ENCODE measurements around the gene F2RL3. TPM values are rescaled to one million over a fixed set of nuclear protein-coding genes. Genes with fewer than 3 reads are reported as not detected.
"Not testable (repeated sequence)": the region's sequence is repeated elsewhere in the genome, so short reads cannot be mapped to it uniquely, and the experiment has no call there.

Gene F2RL3
- polyA plus RNA-seq, 2 donors: 0.31 to 1.5 TPM

- peaks cover 15 to 61% of the 10 kb centered on the region in 2 donors for H3K36me3 ChIP-seq (ENCODE audit: control insufficient read depth in 2 of 2, insufficient read depth in 2 of 2, low read length in 1 of 2)
- no peak overlapping the region for H3K4me3 ChIP-seq (ENCODE audit: low read depth in 1 of 2, low read length in 2 of 2)
- peaks cover 0 to 6% of the 10 kb centered on the region in 2 donors for H3K4me1 ChIP-seq (ENCODE audit: control insufficient read depth in 2 of 2, insufficient read depth in 2 of 2, low read length in 1 of 2)
Measured at GRCh38 chr19:16872728-16873127, 16.1 kb upstream of the F2RL3 start.

DNA sequence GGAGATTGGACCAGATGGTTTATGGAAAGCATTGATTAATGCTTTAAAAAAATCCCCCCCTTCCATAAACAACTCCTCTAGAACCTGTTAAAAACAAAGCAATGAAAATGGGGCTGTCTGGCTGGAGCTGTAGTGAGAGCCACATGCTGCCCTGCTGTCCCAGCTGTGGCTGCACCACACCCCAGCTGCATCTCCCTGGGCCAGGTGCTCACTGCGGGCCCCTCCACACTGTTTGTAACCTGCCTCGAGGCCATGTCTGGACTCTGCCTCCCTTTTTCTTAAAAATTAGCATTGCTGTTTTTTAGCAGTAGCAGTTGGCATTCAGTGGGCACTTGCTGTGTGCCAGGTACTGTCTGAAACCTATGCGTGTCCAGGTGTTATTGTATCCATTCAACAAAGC is 15.2 kb upstream of the F2RL3 start:
- peaks cover 0 to 8% of the 10 kb centered on the region in 2 donors for H3K4me1 ChIP-seq (ENCODE audit: control insufficient read depth in 2 of 2, insufficient read depth in 2 of 2, low read length in 1 of 2)
- H3K27ac ChIP-seq (ENCODE audit: low read depth in 2 of 2, low read length in 1 of 2): no peak overlapping the region
- H3K36me3 ChIP-seq (ENCODE audit: control insufficient read depth in 2 of 2, insufficient read depth in 2 of 2, low read length in 1 of 2): peaks cover 14 to 63% of the 10 kb centered on the region in 2 donors
- peaks cover 0 to 9% of the 10 kb centered on the region in 2 donors for H3K9me3 ChIP-seq (ENCODE audit: control insufficient read depth in 2 of 2, insufficient read depth in 1 of 2, low read depth in 1 of 2, low read length in 1 of 2)
- H3K4me3 ChIP-seq (ENCODE audit: low read depth in 1 of 2, low read length in 2 of 2): no peak overlapping the region
- WGBS, 2 donors: 89 to 92% methylated on average over 3 of the region's 3 CpGs
- H3K27me3 ChIP-seq (ENCODE audit: control insufficient read depth in 1 of 2, insufficient read depth in 2 of 2, low read length in 2 of 2): no peaks in the 10 kb centered on the region

More at GRCh38 chr19:16872728-16873127, 16.1 kb upstream of the F2RL3 start:
- Histone ChIP-seq H3K27me3 (ENCODE audit: control insufficient read depth in 1 of 2, insufficient read depth in 2 of 2, low read length in 2 of 2) (no peaks in the 10 kb centered on the region), H3K27ac (ENCODE audit: low read depth in 2 of 2, low read length in 1 of 2) (peak overlapping the region in 1 of 2 donors; percentile 5), H3K9me3 (ENCODE audit: control insufficient read depth in 2 of 2, insufficient read depth in 1 of 2, low read depth in 1 of 2, low read length in 1 of 2) (peaks cover 0 to 9% of the 10 kb centered on the region in 2 donors)
- WGBS, 2 donors: 93 to 94% methylated on average over 21 of the region's 21 CpGs

- peaks cover 0 to 9% of the 10 kb centered on the region in 2 donors for H3K9me3 ChIP-seq (ENCODE audit: control insufficient read depth in 2 of 2, insufficient read depth in 1 of 2, low read depth in 1 of 2, low read length in 1 of 2)
- WGBS, 2 donors: 70 to 74% methylated on average over 1 of the region's 1 CpG
- no peaks in the 10 kb centered on the region for H3K27me3 ChIP-seq (ENCODE audit: control insufficient read depth in 1 of 2, insufficient read depth in 2 of 2, low read length in 2 of 2)
- H3K27ac ChIP-seq (ENCODE audit: low read depth in 2 of 2, low read length in 1 of 2): peak overlapping the region in 1 of 2 donors; percentile 13
- H3K4me3 ChIP-seq (ENCODE audit: low read depth in 1 of 2, low read length in 2 of 2): no peak overlapping the region
- peaks cover 0 to 8% of the 10 kb centered on the region in 2 donors for H3K4me1 ChIP-seq (ENCODE audit: control insufficient read depth in 2 of 2, insufficient read depth in 2 of 2, low read length in 1 of 2)
- peaks cover 18 to 64% of the 10 kb centered on the region in 2 donors for H3K36me3 ChIP-seq (ENCODE audit: control insufficient read depth in 2 of 2, insufficient read depth in 2 of 2, low read length in 1 of 2)
Measured at GRCh38 chr19:16874250-16874977, 14.4 kb upstream of the F2RL3 start.

- not testable (repeated sequence) for H3K27me3 ChIP-seq (ENCODE audit: control insufficient read depth in 1 of 2, insufficient read depth in 2 of 2, low read length in 2 of 2); H3K4me3 ChIP-seq (ENCODE audit: low read depth in 1 of 2, low read length in 2 of 2); H3K27ac ChIP-seq (ENCODE audit: low read depth in 2 of 2, low read length in 1 of 2); H3K4me1 ChIP-seq (ENCODE audit: control insufficient read depth in 2 of 2, insufficient read depth in 2 of 2, low read length in 1 of 2); H3K9me3 ChIP-seq (ENCODE audit: control insufficient read depth in 2 of 2, insufficient read depth in 1 of 2, low read depth in 1 of 2, low read length in 1 of 2)
- peaks cover 18 to 63% of the 10 kb centered on the region in 2 donors for H3K36me3 ChIP-seq (ENCODE audit: control insufficient read depth in 2 of 2, insufficient read depth in 2 of 2, low read length in 1 of 2)
Measured at GRCh38 chr19:16874978-16875299, 13.9 kb upstream of the F2RL3 start.

DNA sequence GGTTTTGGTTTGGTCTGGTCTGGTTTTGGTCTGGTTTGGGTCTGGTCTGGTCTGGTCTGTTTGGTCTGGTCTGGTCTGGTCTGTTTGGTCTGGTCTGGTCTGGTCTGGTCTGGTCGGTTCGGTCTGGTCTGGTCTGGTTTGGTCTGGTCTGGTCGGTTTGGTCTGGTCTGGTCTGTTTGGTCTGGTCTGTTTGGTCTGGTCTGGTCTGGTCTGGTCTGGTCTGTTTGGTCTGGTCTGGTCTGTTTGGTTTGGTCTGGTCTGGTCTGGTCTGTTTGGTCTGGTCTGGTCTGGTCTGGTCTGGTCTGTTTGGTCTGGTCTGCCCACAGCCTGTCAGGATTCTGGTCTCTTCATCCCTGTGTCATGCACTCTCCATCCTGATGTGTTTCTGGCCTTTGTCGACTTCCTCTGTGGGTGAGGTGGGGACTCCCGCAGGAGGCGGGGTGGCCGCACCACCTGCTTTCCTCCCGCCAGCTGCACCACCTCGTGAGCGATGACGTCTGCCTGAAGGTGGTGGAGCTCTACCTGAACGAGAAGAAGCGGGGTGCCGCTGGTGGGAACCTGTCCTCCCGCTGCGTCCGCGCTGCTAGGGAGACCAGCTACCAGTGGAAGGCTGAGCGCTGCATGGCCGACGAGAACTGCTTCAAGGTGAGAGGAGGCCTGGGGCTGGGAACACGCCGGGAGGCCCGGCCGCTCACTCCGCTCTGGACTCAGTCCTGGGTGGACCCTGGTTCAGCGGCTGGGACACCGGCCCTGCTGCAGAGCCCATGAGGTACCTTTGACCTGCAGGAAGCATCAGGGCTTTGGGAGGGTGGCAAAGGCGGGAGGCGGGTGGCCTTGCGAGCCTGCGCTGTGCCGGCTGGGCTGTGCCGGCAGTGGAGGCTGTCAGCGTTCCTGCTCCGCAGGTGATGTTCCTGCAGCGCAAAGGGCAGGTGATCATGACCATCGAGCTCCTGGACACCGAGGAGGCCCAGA is 12.9 kb upstream of the F2RL3 start:
- Histone ChIP-seq H3K27ac (ENCODE audit: low read depth in 2 of 2, low read length in 1 of 2) (peak overlapping the region in 1 of 2 donors; percentile 17), H3K27me3 (ENCODE audit: control insufficient read depth in 1 of 2, insufficient read depth in 2 of 2, low read length in 2 of 2) (no peaks in the 10 kb centered on the region), H3K4me1 (ENCODE audit: control insufficient read depth in 2 of 2, insufficient read depth in 2 of 2, low read length in 1 of 2) (peaks cover 0 to 8% of the 10 kb centered on the region in 2 donors), H3K9me3 (ENCODE audit: control insufficient read depth in 2 of 2, insufficient read depth in 1 of 2, low read depth in 1 of 2, low read length in 1 of 2) (peaks cover 3 to 14% of the 10 kb centered on the region in 2 donors), H3K36me3 (ENCODE audit: control insufficient read depth in 2 of 2, insufficient read depth in 2 of 2, low read length in 1 of 2) (peaks cover 18 to 68% of the 10 kb centered on the region in 2 donors), H3K4me3 (ENCODE audit: low read depth in 1 of 2, low read length in 2 of 2) (no peak overlapping the region)
- WGBS, 2 donors: 92 to 93% methylated on average over 37 to 39 of the region's 39 CpGs

GRCh38 chr19:16876904-16877361 is 11.9 kb upstream of the F2RL3 start:
- H3K9me3 ChIP-seq (ENCODE audit: control insufficient read depth in 2 of 2, insufficient read depth in 1 of 2, low read depth in 1 of 2, low read length in 1 of 2): peaks cover 6 to 21% of the 10 kb centered on the region in 2 donors
- peaks cover 18 to 61% of the 10 kb centered on the region in 2 donors for H3K36me3 ChIP-seq (ENCODE audit: control insufficient read depth in 2 of 2, insufficient read depth in 2 of 2, low read length in 1 of 2)
- no peak overlapping the region for H3K27ac ChIP-seq (ENCODE audit: low read depth in 2 of 2, low read length in 1 of 2)

GRCh38 chr19:16877581-16877980 is 11.2 kb upstream of the F2RL3 start:
- Histone ChIP-seq H3K4me1 (ENCODE audit: control insufficient read depth in 2 of 2, insufficient read depth in 2 of 2, low read length in 1 of 2) (peaks cover 0 to 8% of the 10 kb centered on the region in 2 donors), H3K27ac (ENCODE audit: low read depth in 2 of 2, low read length in 1 of 2) (no peak overlapping the region), H3K27me3 (ENCODE audit: control insufficient read depth in 1 of 2, insufficient read depth in 2 of 2, low read length in 2 of 2) (no peaks in the 10 kb centered on the region), H3K4me3 (ENCODE audit: low read depth in 1 of 2, low read length in 2 of 2) (no peak overlapping the region), H3K36me3 (ENCODE audit: control insufficient read depth in 2 of 2, insufficient read depth in 2 of 2, low read length in 1 of 2) (peaks cover 18 to 60% of the 10 kb centered on the region in 2 donors), H3K9me3 (ENCODE audit: control insufficient read depth in 2 of 2, insufficient read depth in 1 of 2, low read depth in 1 of 2, low read length in 1 of 2) (peaks cover 6 to 25% of the 10 kb centered on the region in 2 donors)
- 85 to 87% methylated on average over 11 of the region's 11 CpGs for WGBS, 2 donors

More at GRCh38 chr19:16876904-16877361, 11.9 kb upstream of the F2RL3 start:
- Histone ChIP-seq H3K4me1 (ENCODE audit: control insufficient read depth in 2 of 2, insufficient read depth in 2 of 2, low read length in 1 of 2) (peaks cover 0 to 8% of the 10 kb centered on the region in 2 donors), H3K4me3 (ENCODE audit: low read depth in 1 of 2, low read length in 2 of 2) (no peak overlapping the region), H3K27me3 (ENCODE audit: control insufficient read depth in 1 of 2, insufficient read depth in 2 of 2, low read length in 2 of 2) (no peaks in the 10 kb centered on the region)
- 75 to 78% methylated on average over 12 of the region's 12 CpGs for whole genome bisulfite sequencing, 2 donors

DNA sequence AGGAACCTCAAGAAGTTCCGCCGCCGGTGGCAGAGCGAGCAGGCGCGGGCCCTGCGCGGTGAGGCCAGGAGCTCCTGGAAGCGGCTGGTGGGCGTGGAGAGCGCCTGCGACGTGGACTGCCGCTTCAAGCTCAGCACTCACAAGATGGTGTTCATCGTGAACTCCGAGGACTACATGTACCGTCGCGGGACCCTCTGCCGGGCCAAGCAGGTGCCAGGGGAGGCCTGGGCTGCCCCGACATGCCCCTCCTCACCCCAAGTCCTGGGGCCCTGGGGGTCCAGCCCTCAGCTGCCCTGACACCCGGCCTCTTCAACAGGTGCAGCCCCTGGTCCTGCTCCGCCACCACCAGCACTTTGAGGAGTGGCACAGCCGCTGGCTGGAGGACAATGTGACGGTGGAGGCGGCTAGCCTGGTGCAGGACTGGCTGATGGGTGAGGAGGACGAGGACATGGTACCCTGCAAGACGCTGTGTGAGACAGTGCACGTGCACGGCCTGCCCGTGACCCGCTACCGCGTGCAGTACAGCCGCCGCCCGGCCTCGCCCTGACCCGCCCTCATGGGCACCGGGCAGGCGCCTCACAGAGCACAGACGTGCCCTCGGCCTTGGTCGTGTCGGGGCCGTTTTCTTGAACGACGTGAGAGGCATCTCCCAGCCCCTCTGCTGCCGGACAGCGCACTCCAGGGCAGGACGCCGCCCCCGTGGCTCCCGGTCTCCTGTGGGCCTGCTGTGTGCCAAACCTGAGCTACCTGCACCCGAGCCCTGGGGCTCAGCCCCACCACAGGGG is 10.4 kb upstream of the F2RL3 start:
- WGBS, 2 donors: 94 to 95% methylated on average over 54 to 55 of the region's 55 CpGs
- Histone ChIP-seq H3K4me1 (ENCODE audit: control insufficient read depth in 2 of 2, insufficient read depth in 2 of 2, low read length in 1 of 2) (peaks cover 0 to 8% of the 10 kb centered on the region in 2 donors), H3K27me3 (ENCODE audit: control insufficient read depth in 1 of 2, insufficient read depth in 2 of 2, low read length in 2 of 2) (no peaks in the 10 kb centered on the region), H3K4me3 (ENCODE audit: low read depth in 1 of 2, low read length in 2 of 2) (no peak overlapping the region), H3K27ac (ENCODE audit: low read depth in 2 of 2, low read length in 1 of 2) (no peak overlapping the region), H3K9me3 (ENCODE audit: control insufficient read depth in 2 of 2, insufficient read depth in 1 of 2, low read depth in 1 of 2, low read length in 1 of 2) (peaks cover 6 to 25% of the 10 kb centered on the region in 2 donors), H3K36me3 (ENCODE audit: control insufficient read depth in 2 of 2, insufficient read depth in 2 of 2, low read length in 1 of 2) (peaks cover 15 to 53% of the 10 kb centered on the region in 2 donors)

Data from esophagus (tissue), 2 donors.